ENCODE results near the gene TBL3.

TBL3 gene

GRCh38 chr16:2016407-2016922 is 44.6 kb downstream of the TBL3 start:
- no peak for DNase-seq (ENCODE audit: extremely low read depth, low read depth)
- H3K4me3 ChIP-seq (replicated peaks; ENCODE audit: low read depth, low read length) = no peak overlapping the region
- peak; percentile 66 for TF ChIP-seq CTCF (IDR thresholded peaks at IDR 0.05; ENCODE audit: low read depth, low read length, missing control alignments)

GRCh38 chr16:2019518-2019920 is 47.7 kb downstream of the TBL3 start, which contains the start of gene NPW:
NPW (plus strand) TSS chr16:2019785.
- peak within 1 kb of the TSS; percentile 59 for H3K4me3 ChIP-seq (replicated peaks; ENCODE audit: low read depth, low read length)
- TF ChIP-seq CTCF (IDR thresholded peaks at IDR 0.05; ENCODE audit: low read depth, low read length, missing control alignments) = no peak
- no peak for DNase-seq (ENCODE audit: extremely low read depth, low read depth)

- no peak for TF ChIP-seq CTCF (IDR thresholded peaks at IDR 0.05; ENCODE audit: low read depth, low read length, missing control alignments)
- DNase-seq (ENCODE audit: extremely low read depth, low read depth) = no peak
- peak overlapping the region; percentile 59 for H3K4me3 ChIP-seq (replicated peaks; ENCODE audit: low read depth, low read length)
Observed at GRCh38 chr16:2019921-2020831, 48.3 kb downstream of the TBL3 start.

- H3K4me3 ChIP-seq (replicated peaks; ENCODE audit: low read depth, low read length) = no peak overlapping the region; the same call in 1 of the 2 replicates
- no peak for DNase-seq (ENCODE audit: extremely low read depth, low read depth)
- TF ChIP-seq CTCF (IDR thresholded peaks at IDR 0.05; ENCODE audit: low read depth, low read length, missing control alignments) = no peak
Observed at GRCh38 chr16:2022723-2023091, 50.9 kb downstream of the TBL3 start.

- DNase-seq (ENCODE audit: extremely low read depth, low read depth) = no peak
- no peak overlapping the region; the same call in 1 of the 2 replicates for H3K4me3 ChIP-seq (replicated peaks; ENCODE audit: low read depth, low read length)
- peak; percentile 86 for TF ChIP-seq CTCF (IDR thresholded peaks at IDR 0.05; ENCODE audit: low read depth, low read length, missing control alignments)
Observed at GRCh38 chr16:2023092-2024031, 51.5 kb downstream of the TBL3 start.

GRCh38 chr16:2024032-2024420 is 52.2 kb downstream of the TBL3 start:
- H3K4me3 ChIP-seq (replicated peaks; ENCODE audit: low read depth, low read length) = no peak overlapping the region
- no peak for DNase-seq (ENCODE audit: extremely low read depth, low read depth)
- no peak for TF ChIP-seq CTCF (IDR thresholded peaks at IDR 0.05; ENCODE audit: low read depth, low read length, missing control alignments)
